GM12865 (cell line): Measurements from ENCODE around the gene MAPKAPK3.

Source experiments
- DNase-seq: peaks from one replicate; pipeline ENCODE4 v3.0.0; 2010; ENCODE audit warnings: low read depth
- H3K4me3 ChIP-seq: 2 replicates; pipeline ENCODE4 v1.5.1; 2011; ENCODE audit warnings: mild to moderate bottlenecking, low read depth, low read length, control low read depth
- TF ChIP-seq, protein P1 (sequence below): IDR thresholded peaks from 2 replicates; pipeline ENCODE4 v1.5.1; 2011; ENCODE audit warnings: low read length, control low read depth, low read depth, inconsistent platforms; ENCODE audit not compliant: insufficient read depth; ENCODE audit errors: missing control alignments

Gene MAPKAPK3

DNA sequence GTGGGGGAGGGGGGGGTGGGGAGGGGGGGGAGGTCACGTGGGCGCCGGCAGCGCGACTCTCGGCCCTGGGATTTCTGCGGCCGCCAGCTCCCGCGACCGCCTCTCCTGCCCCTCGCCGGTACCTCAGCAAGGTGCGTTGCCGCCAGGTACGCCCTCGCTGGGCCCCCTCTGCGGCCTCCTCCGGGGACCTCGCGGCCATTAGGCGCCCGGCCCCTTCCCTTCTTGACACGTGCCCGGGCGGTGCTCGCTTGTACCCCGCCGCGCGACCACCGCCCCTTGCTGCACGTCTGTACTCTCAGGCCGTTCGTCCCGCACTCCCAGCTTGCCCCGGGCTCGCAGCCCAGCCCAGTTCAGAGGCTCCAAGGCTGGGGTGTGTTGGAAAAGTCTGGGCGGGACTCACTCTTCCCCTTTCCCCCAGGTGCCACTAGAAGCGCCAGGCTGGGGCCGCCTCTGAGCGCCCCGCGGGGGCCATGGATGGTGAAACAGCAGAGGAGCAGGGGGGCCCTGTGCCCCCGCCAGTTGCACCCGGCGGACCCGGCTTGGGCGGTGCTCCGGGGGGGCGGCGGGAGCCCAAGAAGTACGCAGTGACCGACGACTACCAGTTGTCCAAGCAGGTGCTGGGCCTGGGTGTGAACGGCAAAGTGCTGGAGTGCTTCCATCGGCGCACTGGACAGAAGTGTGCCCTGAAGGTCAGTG lies at the start of gene MAPKAPK3:
Gene MAPKAPK3 (plus strand): TSS at position 56 of the 696 bp plus-strand sequence. CDS start 415 bp downstream, at position 471.
- DNase-seq: peak; percentile 28
- TF ChIP-seq, protein P1, sequence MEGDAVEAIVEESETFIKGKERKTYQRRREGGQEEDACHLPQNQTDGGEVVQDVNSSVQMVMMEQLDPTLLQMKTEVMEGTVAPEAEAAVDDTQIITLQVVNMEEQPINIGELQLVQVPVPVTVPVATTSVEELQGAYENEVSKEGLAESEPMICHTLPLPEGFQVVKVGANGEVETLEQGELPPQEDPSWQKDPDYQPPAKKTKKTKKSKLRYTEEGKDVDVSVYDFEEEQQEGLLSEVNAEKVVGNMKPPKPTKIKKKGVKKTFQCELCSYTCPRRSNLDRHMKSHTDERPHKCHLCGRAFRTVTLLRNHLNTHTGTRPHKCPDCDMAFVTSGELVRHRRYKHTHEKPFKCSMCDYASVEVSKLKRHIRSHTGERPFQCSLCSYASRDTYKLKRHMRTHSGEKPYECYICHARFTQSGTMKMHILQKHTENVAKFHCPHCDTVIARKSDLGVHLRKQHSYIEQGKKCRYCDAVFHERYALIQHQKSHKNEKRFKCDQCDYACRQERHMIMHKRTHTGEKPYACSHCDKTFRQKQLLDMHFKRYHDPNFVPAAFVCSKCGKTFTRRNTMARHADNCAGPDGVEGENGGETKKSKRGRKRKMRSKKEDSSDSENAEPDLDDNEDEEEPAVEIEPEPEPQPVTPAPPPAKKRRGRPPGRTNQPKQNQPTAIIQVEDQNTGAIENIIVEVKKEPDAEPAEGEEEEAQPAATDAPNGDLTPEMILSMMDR: no peak

GRCh38 chr3:50567386-50568167 lies 49.4 kb upstream of the MAPKAPK3 start, which contains the start of gene C3orf18:
TSS of gene C3orf18 (minus strand) at chr3:50567747. CDS start at chr3:50565699, 2,048 bp downstream.
- TF ChIP-seq, protein P1: no peak
- peak within 1 kb of the TSS; percentile 96 for H3K4me3 ChIP-seq
- DNase-seq: peak; percentile 95

More for the DNA sequence above, at the start of gene MAPKAPK3:
- peak within 1 kb of the TSS; percentile 79 for H3K4me3 ChIP-seq

DNA sequence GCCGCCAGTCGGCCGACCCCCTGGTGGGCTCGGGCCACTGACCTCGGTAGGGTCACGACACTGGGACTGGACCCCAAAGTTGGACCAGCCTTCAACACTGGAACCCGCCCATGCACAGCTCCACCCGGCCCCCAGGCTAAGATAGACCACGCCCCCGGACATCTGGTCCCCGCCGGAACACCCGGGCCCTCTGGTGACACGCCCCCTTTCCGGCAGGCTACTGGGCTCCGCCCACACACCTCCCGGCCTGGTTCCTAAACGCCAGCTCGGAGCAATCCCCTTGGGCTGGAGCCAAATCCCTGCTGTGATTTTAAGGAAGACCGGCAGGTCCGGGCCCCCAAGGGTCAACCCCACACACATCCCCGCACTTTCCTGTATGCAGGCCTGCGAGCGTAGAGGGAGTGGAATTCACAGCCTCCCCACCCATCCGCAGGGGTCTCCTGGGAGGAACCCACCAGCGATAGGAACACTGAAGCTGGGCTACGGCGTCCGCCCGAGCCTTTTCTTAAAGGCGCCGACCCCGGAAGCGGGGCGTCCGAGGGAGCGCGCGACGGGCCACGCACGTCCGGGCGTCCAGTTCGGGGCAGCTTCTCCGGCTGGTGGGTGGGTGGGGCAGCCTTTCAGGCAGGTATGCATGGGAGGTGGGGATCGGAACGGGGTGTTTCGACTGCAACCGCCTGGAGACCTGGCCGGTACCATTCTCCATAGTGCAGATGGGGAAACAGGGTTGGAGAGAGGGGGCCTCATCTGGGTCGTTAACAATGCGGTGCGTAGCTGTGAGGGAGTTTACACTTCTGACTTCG lies 47.8 kb upstream of the MAPKAPK3 start, which contains the start of gene HEMK1:
Gene HEMK1 (plus strand): TSS at position 576 of the 803 bp plus-strand sequence. CDS start 1,583 bp downstream, outside the sequence.
- TF ChIP-seq, protein P1: no peak
- peak within 1 kb of the TSS; percentile 96 for H3K4me3 ChIP-seq
- peak; percentile 97 for DNase-seq

GRCh38 chr3:50570508-50571279 lies 46.3 kb upstream of the MAPKAPK3 start:
- no peak for DNase-seq
- peak overlapping the region; percentile 96 for H3K4me3 ChIP-seq
- TF ChIP-seq, protein P1: no peak

DNA sequence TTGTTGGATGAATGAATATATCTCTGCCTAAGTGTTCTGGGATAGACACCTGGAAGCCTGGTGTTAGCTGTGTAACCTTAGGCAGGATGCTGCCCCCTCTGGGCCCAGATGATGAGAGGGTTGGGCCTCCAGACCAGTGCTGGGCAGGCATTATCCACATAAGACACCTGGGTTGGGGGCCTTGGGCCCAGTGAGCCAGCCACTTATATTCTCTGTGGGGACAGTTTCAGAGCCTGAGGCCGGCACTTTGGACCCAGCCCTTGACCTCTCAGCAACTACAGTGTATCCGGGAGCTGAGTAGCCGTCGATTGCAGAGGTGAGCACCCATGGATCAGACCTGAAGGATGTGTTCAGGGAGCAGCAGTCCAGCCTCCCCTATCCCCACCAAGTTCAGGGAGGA lies 45.5 kb upstream of the MAPKAPK3 start:
- TF ChIP-seq, protein P1: no peak
- H3K4me3 ChIP-seq: no peak overlapping the region
- DNase-seq: no peak

DNA sequence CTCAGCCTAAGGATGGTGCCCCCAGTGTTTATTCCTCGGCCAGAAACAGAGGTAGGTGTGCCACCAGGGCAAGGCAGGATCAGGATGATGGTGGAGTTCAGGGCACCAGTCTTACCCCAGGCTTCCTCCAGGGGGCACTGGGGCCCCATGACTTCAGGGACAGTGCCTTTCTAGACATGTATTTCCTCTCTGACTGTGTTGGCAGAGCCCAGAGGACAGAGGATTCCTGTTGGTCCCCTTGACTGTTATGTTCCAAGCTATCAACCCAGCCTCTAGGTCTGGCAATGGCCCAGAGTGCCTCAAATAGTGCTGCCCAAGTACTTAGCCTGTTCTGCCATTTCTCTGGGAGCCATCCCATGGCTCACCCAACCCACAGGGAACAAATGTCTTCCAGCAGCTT lies 44.8 kb upstream of the MAPKAPK3 start:
- TF ChIP-seq, protein P1: peak; percentile 93
- no peak overlapping the region for H3K4me3 ChIP-seq
- DNase-seq: peak; percentile 77
